ENCODE measurements around the gene DTYMK. TPM values are rescaled to one million over a fixed set of nuclear protein-coding genes. Genes with fewer than 3 reads are reported as not detected.

Gene DTYMK
- polyA plus RNA-seq, 2 of the 4 experiments (the other 2 are of a cell fraction), result 68.7 to 99.5 TPM

GRCh38 chr2:241736111-241736510, 49.5 kb upstream of the DTYMK start:
- ATAC-seq (no peak), FAIRE-seq (no peak), DNase-seq (ENCODE audit: low read depth in 1 of 2, low spot score in 1 of 2) (no peak)
- 71% methylated on average over 3 of the region's 3 CpGs for WGBS (ENCODE audit: missing lambda C conversion rate)
- POLR2A ChIA-PET, result no interaction called here
- CTCF ChIA-PET, result interaction anchor here (1.0 to 4.3 kb wide), 3 partner anchors 10 to 143 kb away, joined by 3 to 18 read pairs (median 3); no protein-coding TSS in a partner anchor
- no peak overlapping the region for H3K4me3 ChIP-seq
- H3K9me3 ChIP-seq, result no peaks in the 10 kb centered on the region
- no peak overlapping the region for H3K27ac ChIP-seq
- H3K4me1 ChIP-seq, result peaks cover 5% of the 10 kb centered on the region; the same call in 1 of the 3 replicates
- TF ChIP-seq CHD4 (IDR thresholded peaks at IDR 0.05; ENCODE audit: borderline replicate concordance), result 0 out of 2 replicates have a peak, but pooled peaks have one; percentile 4
- TF ChIP-seq EHF (CRISPR knock-in tag; IDR thresholded peaks at IDR 0.05), result no peak
- peak overlapping the region; percentile 89; the same call in 2 of the 3 replicates for H3K4me2 ChIP-seq

GRCh38 chr2:241734467-241735208, 48.0 kb upstream of the DTYMK start, which contains the start of gene D2HGDH:
D2HGDH (plus strand) TSS chr2:241734630; CDS start chr2:241735225, 595 bp downstream.
- ChIA-PET POLR2A (interaction anchor here (0.5 to 2.4 kb wide), 4 partner anchors 22 to 379 kb away, joined by 3 to 23 read pairs (median 6); partner anchors contain the start of genes FARP2 and ING5), CTCF (interaction anchor here (0.9 to 4.3 kb wide), 6 partner anchors 10 to 883 kb away, joined by 3 to 18 read pairs (median 10); partner anchors contain the start of genes HDLBP and SEPTIN2)
- ATAC-seq, result peak; percentile 74 to 83

More at GRCh38 chr2:241734467-241735208, 48.0 kb upstream of the DTYMK start, which contains the start of gene D2HGDH:
- WGBS (ENCODE audit: missing lambda C conversion rate), result 0% methylated on average over 11 of the region's 98 CpGs
- TF ChIP-seq PHF8 (IDR thresholded peaks at IDR 0.05; ENCODE audit: borderline replicate concordance, low read depth) (peak; percentile 72), MYC (IDR thresholded peaks at IDR 0.05; ENCODE audit: borderline replicate concordance, low read length) (no peak), ZC3H11A (IDR thresholded peaks at IDR 0.05) (no peak), USF2 (IDR thresholded peaks at IDR 0.05) (peak; percentile 83), SREBF2 (IDR thresholded peaks at IDR 0.05) (no peak), CEBPB (IDR thresholded peaks at IDR 0.05) (no peak), MAX (IDR thresholded peaks at IDR 0.05) (peak; percentile 41; the same call in 1 of the 2 replicates), CHD4 (IDR thresholded peaks at IDR 0.05; ENCODE audit: borderline replicate concordance) (no peak; the same call in 1 of the 2 replicates), CBX8 (IDR thresholded peaks at IDR 0.05) (no peak), GATA3 (IDR thresholded peaks at IDR 0.05; ENCODE audit: borderline replicate concordance) (0 out of 2 replicates have a peak, but pooled peaks have one; percentile 15), CTCF (IDR thresholded peaks at IDR 0.05) (no peak), HDAC2 (IDR thresholded peaks at IDR 0.05) (no peak; the same call in 1 of the 2 replicates), TP53 (CRISPR knock-in tag; IDR thresholded peaks at IDR 0.05) (peak; percentile 15; the same call in 1 of the 2 replicates), NPAS2 (CRISPR knock-in tag; IDR thresholded peaks at IDR 0.05; ENCODE audit: borderline replicate concordance) (no peak), BHLHE40 (IDR thresholded peaks at IDR 0.05; ENCODE audit: low read depth, low read length) (peak; percentile 44; the same call in 1 of the 2 replicates), FOSB (CRISPR knock-in tag; IDR thresholded peaks at IDR 0.05) (no peak), FOSL2 (IDR thresholded peaks at IDR 0.05) (no peak), FOSL2 (CRISPR knock-in tag; IDR thresholded peaks at IDR 0.05) (peak; percentile 21; the same call in 1 of the 2 replicates), NFE2L2 (conservative IDR thresholded peaks at IDR 0.05; ENCODE audit: low read length) (no peak), POLR2A (IDR thresholded peaks at IDR 0.05; ENCODE audit: low read length) (peak; percentile 92), RFX5 (IDR thresholded peaks at IDR 0.05) (no peak), JUN (IDR thresholded peaks at IDR 0.05) (peak; percentile 79 to 93; a peak in 4 of 5 replicates)
- TF ChIP-seq, protein P1, sequence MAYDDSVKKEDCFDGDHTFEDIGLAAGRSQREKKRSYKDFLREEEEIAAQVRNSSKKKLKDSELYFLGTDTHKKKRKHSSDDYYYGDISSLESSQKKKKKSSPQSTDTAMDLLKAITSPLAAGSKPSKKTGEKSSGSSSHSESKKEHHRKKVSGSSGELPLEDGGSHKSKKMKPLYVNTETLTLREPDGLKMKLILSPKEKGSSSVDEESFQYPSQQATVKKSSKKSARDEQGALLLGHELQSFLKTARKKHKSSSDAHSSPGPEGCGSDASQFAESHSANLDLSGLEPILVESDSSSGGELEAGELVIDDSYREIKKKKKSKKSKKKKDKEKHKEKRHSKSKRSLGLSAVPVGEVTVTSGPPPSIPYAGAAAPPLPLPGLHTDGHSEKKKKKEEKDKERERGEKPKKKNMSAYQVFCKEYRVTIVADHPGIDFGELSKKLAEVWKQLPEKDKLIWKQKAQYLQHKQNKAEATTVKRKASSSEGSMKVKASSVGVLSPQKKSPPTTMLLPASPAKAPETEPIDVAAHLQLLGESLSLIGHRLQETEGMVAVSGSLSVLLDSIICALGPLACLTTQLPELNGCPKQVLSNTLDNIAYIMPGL (CRISPR knock-in tag; IDR thresholded peaks at IDR 0.05; ENCODE audit: borderline replicate concordance), result no peak
- TF ChIP-seq, protein P2, sequence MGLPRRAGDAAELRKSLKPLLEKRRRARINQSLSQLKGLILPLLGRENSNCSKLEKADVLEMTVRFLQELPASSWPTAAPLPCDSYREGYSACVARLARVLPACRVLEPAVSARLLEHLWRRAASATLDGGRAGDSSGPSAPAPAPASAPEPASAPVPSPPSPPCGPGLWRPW (IDR thresholded peaks at IDR 0.05), result no peak
- TF ChIP-seq, protein P3, sequence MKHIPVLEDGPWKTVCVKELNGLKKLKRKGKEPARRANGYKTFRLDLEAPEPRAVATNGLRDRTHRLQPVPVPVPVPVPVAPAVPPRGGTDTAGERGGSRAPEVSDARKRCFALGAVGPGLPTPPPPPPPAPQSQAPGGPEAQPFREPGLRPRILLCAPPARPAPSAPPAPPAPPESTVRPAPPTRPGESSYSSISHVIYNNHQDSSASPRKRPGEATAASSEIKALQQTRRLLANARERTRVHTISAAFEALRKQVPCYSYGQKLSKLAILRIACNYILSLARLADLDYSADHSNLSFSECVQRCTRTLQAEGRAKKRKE (CRISPR knock-in tag; IDR thresholded peaks at IDR 0.05; ENCODE audit: low read depth), result no peak
- peak; percentile 63 to 86 for DNase-seq (ENCODE audit: low read depth in 1 of 2, low spot score in 1 of 2)
- no peaks in the 10 kb centered on the region for H3K9me3 ChIP-seq
- H3K4me3 ChIP-seq, result peak within 1 kb of the TSS; percentile 97
- peak within 1 kb of the TSS; percentile 99 for H3K27ac ChIP-seq
- peaks cover 5% of the 10 kb centered on the region; the same call in 1 of the 3 replicates for H3K4me1 ChIP-seq
- FAIRE-seq, result no peak
- H3K4me2 ChIP-seq, result peak within 1 kb of the TSS; percentile 89

Measured in A549 (cell line).